WTC11 (cell line): ENCODE data around the gene WNT11. TPM values are rescaled to one million over a fixed set of nuclear protein-coding genes. Genes with fewer than 3 reads are reported as not detected.

ENCODE experiments used
- ATAC-seq: fragments of 200-7000 bp; cut with Tn5 transposase; 2 replicates; pipeline ENCODE4 v1.10.0; 2021; ENCODE audit warnings: mild to moderate bottlenecking, moderate library complexity
- CTCF ChIA-PET: fragments of 300-600 bp; sonication (Branson Sonifier 250); formaldehyde crosslinking; loops from one replicate; lab custom pipeline; 2021; ENCODE audit warnings: antibody characterized with exemption; lab: Charles Lee
- POLR2A ChIA-PET: fragments of 350-600 bp; sonication (Branson Sonifier 250); formaldehyde crosslinking; loops from one replicate; lab custom pipeline; 2021; ENCODE audit warnings: antibody characterized with exemption; lab: Charles Lee
- DNase-seq: peaks from one replicate; pipeline ENCODE4 v3.0.0; 2021; ENCODE audit warnings: low spot score
- H3K27ac Mint-ChIP-seq: 2 replicates; pipeline ENCODE4 v1.8.0; 2021; ENCODE audit warnings: mixed read lengths
- H3K27me3 Mint-ChIP-seq: 2 replicates; pipeline ENCODE4 v1.8.0; 2021; ENCODE audit warnings: low read depth, mild to moderate bottlenecking, moderate library complexity, mixed read lengths
- H3K36me3 Mint-ChIP-seq: 2 replicates; pipeline ENCODE4 v1.8.0; 2021; ENCODE audit warnings: mixed read lengths
- H3K4me1 Mint-ChIP-seq: 2 replicates; pipeline ENCODE4 v1.8.0; 2022; ENCODE audit warnings: mixed read lengths
- H3K4me3 Mint-ChIP-seq: 2 replicates; pipeline ENCODE4 v1.8.0; 2021; ENCODE audit warnings: mild to moderate bottlenecking, moderate library complexity, mixed read lengths
- H3K9me3 Mint-ChIP-seq: 2 replicates; pipeline ENCODE4 v1.8.0; 2021; ENCODE audit warnings: mixed read lengths
- EMX1 ChIP-seq: fragments of 250-450 bp; sonication (Bioruptor Pico); IDR thresholded peaks from 2 replicates; pipeline ENCODE4 v1.8.0; 2021; ENCODE audit warnings: mild to moderate bottlenecking
- ESRRA ChIP-seq: sonication (generic); formaldehyde crosslinking; IDR thresholded peaks from 2 replicates; pipeline ENCODE4 v1.8.1; 2022; ENCODE audit warnings: mild to moderate bottlenecking, missing genetic modification reagents, borderline replicate concordance
- GABPB1 ChIP-seq: sonication (generic); formaldehyde crosslinking; IDR thresholded peaks from 2 replicates; pipeline ENCODE4 v1.8.1; 2023; ENCODE audit warnings: mild to moderate bottlenecking, missing genetic modification reagents
- GRHL2 ChIP-seq: fragments of 250-450 bp; sonication (Bioruptor Pico); IDR thresholded peaks from 2 replicates; pipeline ENCODE4 v1.8.0; 2022; ENCODE audit warnings: mild to moderate bottlenecking, moderate library complexity; ENCODE audit not compliant: insufficient replicate concordance, severe bottlenecking
- HMGA2 ChIP-seq: fragments of 250-450 bp; sonication (Bioruptor Pico); IDR thresholded peaks from 2 replicates; pipeline ENCODE4 v1.4.0; 2021; ENCODE audit warnings: mild to moderate bottlenecking, moderate library complexity
- JUN ChIP-seq: sonication (generic); formaldehyde crosslinking; IDR thresholded peaks from 2 replicates; pipeline ENCODE4 v1.8.0; 2023; ENCODE audit warnings: mild to moderate bottlenecking, missing genetic modification reagents
- MXD4 ChIP-seq: fragments of 250-450 bp; sonication (Bioruptor Pico); IDR thresholded peaks from 2 replicates; pipeline ENCODE4 v1.8.0; 2021; ENCODE audit warnings: mild to moderate bottlenecking, moderate library complexity, borderline replicate concordance
- OVOL2 ChIP-seq: fragments of 250-450 bp; sonication (Bioruptor Pico); IDR thresholded peaks from 2 replicates; pipeline ENCODE4 v1.9.0; 2021; ENCODE audit warnings: mild to moderate bottlenecking, borderline replicate concordance
- PRRX2 ChIP-seq: fragments of 250-450 bp; sonication (Bioruptor Pico); IDR thresholded peaks from 2 replicates; pipeline ENCODE4 v1.8.0; 2021; ENCODE audit warnings: mild to moderate bottlenecking
- RELA ChIP-seq: sonication (generic); formaldehyde crosslinking; IDR thresholded peaks from 2 replicates; pipeline ENCODE4 v1.8.1; 2022; ENCODE audit warnings: missing genetic modification reagents, mild to moderate bottlenecking, borderline replicate concordance
- ZNF263 ChIP-seq: sonication (generic); formaldehyde crosslinking; IDR thresholded peaks from 2 replicates; pipeline ENCODE4 v1.8.1; 2022; ENCODE audit warnings: low read depth, mild to moderate bottlenecking, moderate library complexity, missing genetic modification reagents
- ZNF671 ChIP-seq: fragments of 250-450 bp; sonication (Bioruptor Pico); IDR thresholded peaks from 2 replicates; pipeline ENCODE4 v1.8.0; 2021; ENCODE audit warnings: mild to moderate bottlenecking
- total RNA-seq: library from RNA; stranded (reverse); gene quantifications from 3 replicates; pipeline ENCODE4 v1.2.3, GENCODE V29; 2021
- TF ChIP-seq, protein P1 (sequence below): sonication (generic); formaldehyde crosslinking; IDR thresholded peaks from 2 replicates; pipeline ENCODE4 v1.8.0; 2022; ENCODE audit warnings: mild to moderate bottlenecking, missing genetic modification reagents
- TF ChIP-seq, protein P2 (sequence below): fragments of 200-600 bp; IDR thresholded peaks from 2 replicates; pipeline ENCODE4 v1.8.0; 2022; ENCODE audit warnings: antibody characterized with exemption
- TF ChIP-seq, protein P3 (sequence below): sonication (generic); formaldehyde crosslinking; conservative IDR thresholded peaks from 2 replicates; pipeline ENCODE4 v1.8.1; 2023; ENCODE audit warnings: mild to moderate bottlenecking, low read depth, missing genetic modification reagents, moderate library complexity
- TF ChIP-seq, protein P4 (sequence below): sonication (generic); formaldehyde crosslinking; IDR thresholded peaks from 2 replicates; pipeline ENCODE4 v1.8.0; 2023; ENCODE audit warnings: missing genetic modification reagents
- TF ChIP-seq, protein P5 (sequence below): sonication (generic); formaldehyde crosslinking; conservative IDR thresholded peaks from 2 replicates; pipeline ENCODE4 v1.8.1; 2022; ENCODE audit warnings: mild to moderate bottlenecking, missing genetic modification reagents
- TF ChIP-seq, protein P6 (sequence below): fragments of 250-450 bp; sonication (Bioruptor Pico); IDR thresholded peaks from 2 replicates; pipeline ENCODE4 v1.9.0; 2021; ENCODE audit warnings: mild to moderate bottlenecking, borderline replicate concordance

WNT11 gene
- total RNA-seq, 1 experiment from 2014 or later: 0.79 TPM

DNA sequence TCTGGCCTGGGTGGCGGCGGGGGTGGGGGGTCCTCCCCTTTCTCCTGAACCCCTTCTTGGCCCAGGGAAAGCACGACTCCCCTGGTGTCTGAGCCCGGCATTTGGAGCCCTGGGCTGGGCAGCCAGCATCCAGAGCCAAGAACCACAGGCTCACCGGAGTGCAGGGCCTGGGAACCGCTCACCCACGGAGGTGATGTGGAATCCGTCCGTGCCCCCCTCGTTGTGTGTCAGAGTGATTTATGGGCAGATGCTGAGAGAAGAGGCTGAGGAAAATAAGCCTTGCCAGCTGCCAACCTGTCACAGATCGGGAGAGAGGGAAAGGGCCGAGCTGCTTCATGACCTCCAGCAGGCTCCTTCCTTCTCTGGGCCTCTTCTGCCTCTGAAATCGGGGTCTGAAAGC lies 33.7 kb downstream of the WNT11 start (continued):
- TF ChIP-seq ZNF263 (CRISPR knock-in tag) (no peak), HMGA2 (CRISPR knock-in tag) (no peak)
- TF ChIP-seq, all 79 proteins: peak for 0

DNA sequence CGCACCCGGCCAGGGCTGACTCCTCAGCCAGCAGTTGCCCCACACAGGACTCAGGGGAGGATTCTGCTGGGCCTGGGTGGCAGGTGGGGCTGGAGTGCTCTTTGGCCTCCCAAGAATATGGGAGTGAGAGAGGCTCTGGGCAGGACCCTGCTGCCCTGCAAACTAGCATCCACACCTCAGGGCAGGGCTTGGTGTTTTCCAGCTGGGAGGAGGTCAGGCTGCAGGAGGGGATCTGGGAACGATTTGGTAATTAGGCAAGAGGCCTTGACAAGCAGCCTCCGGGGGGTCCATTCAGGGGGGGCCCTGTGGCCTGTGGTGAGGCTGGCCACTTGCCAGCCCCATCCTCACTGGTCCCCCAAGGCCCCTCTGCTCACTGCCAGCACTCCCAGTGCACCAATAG lies 35.8 kb downstream of the WNT11 start:
- Mint-ChIP-seq H3K9me3 (no peaks in the 10 kb centered on the region), H3K4me1 (no peaks in the 10 kb centered on the region), H3K27me3 (peaks cover 30% of the 10 kb centered on the region), H3K27ac (no peak overlapping the region), H3K4me3 (no peak overlapping the region), H3K36me3 (no peaks in the 10 kb centered on the region)
- no peak for ATAC-seq
- TF ChIP-seq, protein P1, sequence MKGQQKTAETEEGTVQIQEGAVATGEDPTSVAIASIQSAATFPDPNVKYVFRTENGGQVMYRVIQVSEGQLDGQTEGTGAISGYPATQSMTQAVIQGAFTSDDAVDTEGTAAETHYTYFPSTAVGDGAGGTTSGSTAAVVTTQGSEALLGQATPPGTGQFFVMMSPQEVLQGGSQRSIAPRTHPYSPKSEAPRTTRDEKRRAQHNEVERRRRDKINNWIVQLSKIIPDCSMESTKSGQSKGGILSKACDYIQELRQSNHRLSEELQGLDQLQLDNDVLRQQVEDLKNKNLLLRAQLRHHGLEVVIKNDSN (CRISPR knock-in tag): no peak
- TF ChIP-seq OVOL2 (CRISPR knock-in tag) (no peak), GABPB1 (CRISPR knock-in tag) (no peak), JUN (CRISPR knock-in tag) (no peak)
- TF ChIP-seq, protein P2, sequence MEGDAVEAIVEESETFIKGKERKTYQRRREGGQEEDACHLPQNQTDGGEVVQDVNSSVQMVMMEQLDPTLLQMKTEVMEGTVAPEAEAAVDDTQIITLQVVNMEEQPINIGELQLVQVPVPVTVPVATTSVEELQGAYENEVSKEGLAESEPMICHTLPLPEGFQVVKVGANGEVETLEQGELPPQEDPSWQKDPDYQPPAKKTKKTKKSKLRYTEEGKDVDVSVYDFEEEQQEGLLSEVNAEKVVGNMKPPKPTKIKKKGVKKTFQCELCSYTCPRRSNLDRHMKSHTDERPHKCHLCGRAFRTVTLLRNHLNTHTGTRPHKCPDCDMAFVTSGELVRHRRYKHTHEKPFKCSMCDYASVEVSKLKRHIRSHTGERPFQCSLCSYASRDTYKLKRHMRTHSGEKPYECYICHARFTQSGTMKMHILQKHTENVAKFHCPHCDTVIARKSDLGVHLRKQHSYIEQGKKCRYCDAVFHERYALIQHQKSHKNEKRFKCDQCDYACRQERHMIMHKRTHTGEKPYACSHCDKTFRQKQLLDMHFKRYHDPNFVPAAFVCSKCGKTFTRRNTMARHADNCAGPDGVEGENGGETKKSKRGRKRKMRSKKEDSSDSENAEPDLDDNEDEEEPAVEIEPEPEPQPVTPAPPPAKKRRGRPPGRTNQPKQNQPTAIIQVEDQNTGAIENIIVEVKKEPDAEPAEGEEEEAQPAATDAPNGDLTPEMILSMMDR: no peak
- ChIA-PET POLR2A (no interaction called here), CTCF (interaction anchor here (0.8 to 1.9 kb wide), 4 partner anchors 12 to 38 kb away, joined by 3 to 5 read pairs (median 4); no protein-coding TSS in a partner anchor)
- no peak for DNase-seq

DNA sequence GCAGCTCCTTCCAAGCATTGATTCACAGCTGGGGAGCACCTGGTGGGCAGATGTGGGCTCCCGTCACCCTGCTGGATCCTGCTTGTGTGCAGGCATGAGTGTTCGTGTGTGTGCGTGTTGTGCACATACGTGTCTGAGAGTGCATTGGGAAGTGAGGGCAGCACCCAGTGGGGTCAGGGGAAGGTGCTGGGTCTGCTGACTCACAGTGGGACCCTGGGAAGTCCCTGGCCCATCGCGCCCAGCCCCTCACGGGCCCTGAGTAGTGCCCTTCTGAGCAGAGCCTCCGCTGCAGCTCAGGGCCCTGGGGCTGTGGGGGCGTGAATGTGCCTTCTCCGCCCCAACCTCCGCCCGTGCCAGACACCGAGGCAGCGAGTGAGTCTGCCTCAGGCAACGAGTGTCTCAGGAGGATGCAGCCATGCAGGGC lies 36.8 kb downstream of the WNT11 start:
- DNase-seq: no peak
- ChIA-PET POLR2A (no interaction called here), CTCF (interaction anchor here (1.6 kb wide), 1 partner anchor 17 kb away, joined by 5 read pairs; no protein-coding TSS in a partner anchor)
- Mint-ChIP-seq H3K9me3 (no peaks in the 10 kb centered on the region), H3K4me1 (no peaks in the 10 kb centered on the region), H3K27ac (no peak overlapping the region), H3K4me3 (no peak overlapping the region), H3K27me3 (peaks cover 37% of the 10 kb centered on the region), H3K36me3 (no peaks in the 10 kb centered on the region)
- TF ChIP-seq ESRRA (CRISPR knock-in tag): no peak
- TF ChIP-seq, protein P3, sequence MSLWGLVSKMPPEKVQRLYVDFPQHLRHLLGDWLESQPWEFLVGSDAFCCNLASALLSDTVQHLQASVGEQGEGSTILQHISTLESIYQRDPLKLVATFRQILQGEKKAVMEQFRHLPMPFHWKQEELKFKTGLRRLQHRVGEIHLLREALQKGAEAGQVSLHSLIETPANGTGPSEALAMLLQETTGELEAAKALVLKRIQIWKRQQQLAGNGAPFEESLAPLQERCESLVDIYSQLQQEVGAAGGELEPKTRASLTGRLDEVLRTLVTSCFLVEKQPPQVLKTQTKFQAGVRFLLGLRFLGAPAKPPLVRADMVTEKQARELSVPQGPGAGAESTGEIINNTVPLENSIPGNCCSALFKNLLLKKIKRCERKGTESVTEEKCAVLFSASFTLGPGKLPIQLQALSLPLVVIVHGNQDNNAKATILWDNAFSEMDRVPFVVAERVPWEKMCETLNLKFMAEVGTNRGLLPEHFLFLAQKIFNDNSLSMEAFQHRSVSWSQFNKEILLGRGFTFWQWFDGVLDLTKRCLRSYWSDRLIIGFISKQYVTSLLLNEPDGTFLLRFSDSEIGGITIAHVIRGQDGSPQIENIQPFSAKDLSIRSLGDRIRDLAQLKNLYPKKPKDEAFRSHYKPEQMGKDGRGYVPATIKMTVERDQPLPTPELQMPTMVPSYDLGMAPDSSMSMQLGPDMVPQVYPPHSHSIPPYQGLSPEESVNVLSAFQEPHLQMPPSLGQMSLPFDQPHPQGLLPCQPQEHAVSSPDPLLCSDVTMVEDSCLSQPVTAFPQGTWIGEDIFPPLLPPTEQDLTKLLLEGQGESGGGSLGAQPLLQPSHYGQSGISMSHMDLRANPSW: no peak
- TF ChIP-seq OVOL2 (CRISPR knock-in tag): no peak
- no peak for ATAC-seq

DNA sequence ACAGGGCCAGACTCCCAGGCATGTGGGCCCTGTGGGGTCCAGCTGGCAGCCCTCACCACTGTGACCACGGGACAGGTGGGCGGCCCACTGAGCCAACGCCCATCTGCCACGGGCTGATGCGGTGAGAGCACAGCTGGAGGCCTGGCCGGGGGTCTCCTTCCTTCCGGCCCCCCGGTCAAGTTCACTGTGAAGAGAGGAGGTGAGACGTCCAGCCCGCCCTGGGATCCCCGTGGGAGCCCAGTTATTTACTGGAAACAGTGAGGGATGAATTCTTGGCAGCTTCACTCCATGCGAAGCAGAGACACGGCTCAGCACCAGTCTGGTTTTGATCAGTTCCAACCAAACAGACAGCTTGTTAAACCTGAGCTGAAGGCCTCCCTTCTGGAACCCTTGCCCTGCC lies 38.7 kb downstream of the WNT11 start:
- no peak for ATAC-seq

More for the DNA sequence above, 38.7 kb downstream of the WNT11 start:
- Mint-ChIP-seq H3K27ac (no peak overlapping the region), H3K36me3 (no peaks in the 10 kb centered on the region), H3K27me3 (peaks cover 44% of the 10 kb centered on the region), H3K4me1 (no peaks in the 10 kb centered on the region), H3K4me3 (no peak overlapping the region), H3K9me3 (no peaks in the 10 kb centered on the region)
- no peak for DNase-seq
- POLR2A ChIA-PET: no interaction called here
- TF ChIP-seq ZNF671 (CRISPR knock-in tag) (no peak), EMX1 (CRISPR knock-in tag) (no peak), MXD4 (CRISPR knock-in tag) (no peak), PRRX2 (CRISPR knock-in tag) (no peak), RELA (CRISPR knock-in tag) (no peak), GRHL2 (CRISPR knock-in tag) (no peak)
- TF ChIP-seq, protein P4, sequence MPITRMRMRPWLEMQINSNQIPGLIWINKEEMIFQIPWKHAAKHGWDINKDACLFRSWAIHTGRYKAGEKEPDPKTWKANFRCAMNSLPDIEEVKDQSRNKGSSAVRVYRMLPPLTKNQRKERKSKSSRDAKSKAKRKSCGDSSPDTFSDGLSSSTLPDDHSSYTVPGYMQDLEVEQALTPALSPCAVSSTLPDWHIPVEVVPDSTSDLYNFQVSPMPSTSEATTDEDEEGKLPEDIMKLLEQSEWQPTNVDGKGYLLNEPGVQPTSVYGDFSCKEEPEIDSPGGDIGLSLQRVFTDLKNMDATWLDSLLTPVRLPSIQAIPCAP (CRISPR knock-in tag): no peak
- TF ChIP-seq, protein P5, sequence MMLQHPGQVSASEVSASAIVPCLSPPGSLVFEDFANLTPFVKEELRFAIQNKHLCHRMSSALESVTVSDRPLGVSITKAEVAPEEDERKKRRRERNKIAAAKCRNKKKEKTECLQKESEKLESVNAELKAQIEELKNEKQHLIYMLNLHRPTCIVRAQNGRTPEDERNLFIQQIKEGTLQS (CRISPR knock-in tag): no peak
- TF ChIP-seq, protein P6, sequence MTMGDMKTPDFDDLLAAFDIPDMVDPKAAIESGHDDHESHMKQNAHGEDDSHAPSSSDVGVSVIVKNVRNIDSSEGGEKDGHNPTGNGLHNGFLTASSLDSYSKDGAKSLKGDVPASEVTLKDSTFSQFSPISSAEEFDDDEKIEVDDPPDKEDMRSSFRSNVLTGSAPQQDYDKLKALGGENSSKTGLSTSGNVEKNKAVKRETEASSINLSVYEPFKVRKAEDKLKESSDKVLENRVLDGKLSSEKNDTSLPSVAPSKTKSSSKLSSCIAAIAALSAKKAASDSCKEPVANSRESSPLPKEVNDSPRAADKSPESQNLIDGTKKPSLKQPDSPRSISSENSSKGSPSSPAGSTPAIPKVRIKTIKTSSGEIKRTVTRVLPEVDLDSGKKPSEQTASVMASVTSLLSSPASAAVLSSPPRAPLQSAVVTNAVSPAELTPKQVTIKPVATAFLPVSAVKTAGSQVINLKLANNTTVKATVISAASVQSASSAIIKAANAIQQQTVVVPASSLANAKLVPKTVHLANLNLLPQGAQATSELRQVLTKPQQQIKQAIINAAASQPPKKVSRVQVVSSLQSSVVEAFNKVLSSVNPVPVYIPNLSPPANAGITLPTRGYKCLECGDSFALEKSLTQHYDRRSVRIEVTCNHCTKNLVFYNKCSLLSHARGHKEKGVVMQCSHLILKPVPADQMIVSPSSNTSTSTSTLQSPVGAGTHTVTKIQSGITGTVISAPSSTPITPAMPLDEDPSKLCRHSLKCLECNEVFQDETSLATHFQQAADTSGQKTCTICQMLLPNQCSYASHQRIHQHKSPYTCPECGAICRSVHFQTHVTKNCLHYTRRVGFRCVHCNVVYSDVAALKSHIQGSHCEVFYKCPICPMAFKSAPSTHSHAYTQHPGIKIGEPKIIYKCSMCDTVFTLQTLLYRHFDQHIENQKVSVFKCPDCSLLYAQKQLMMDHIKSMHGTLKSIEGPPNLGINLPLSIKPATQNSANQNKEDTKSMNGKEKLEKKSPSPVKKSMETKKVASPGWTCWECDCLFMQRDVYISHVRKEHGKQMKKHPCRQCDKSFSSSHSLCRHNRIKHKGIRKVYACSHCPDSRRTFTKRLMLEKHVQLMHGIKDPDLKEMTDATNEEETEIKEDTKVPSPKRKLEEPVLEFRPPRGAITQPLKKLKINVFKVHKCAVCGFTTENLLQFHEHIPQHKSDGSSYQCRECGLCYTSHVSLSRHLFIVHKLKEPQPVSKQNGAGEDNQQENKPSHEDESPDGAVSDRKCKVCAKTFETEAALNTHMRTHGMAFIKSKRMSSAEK (CRISPR knock-in tag): no peak
- CTCF ChIA-PET: no interaction called here
